Measurements from ENCODE around the gene PLXNA2.

Gene PLXNA2

GRCh38 chr1:208164609-208165008 lies 79.6 kb downstream of the PLXNA2 start:
- DNase-seq (ENCODE audit: low read depth in 2 of 2): no peak

- DNase-seq (ENCODE audit: low read depth in 2 of 2): no peak
Measured at GRCh38 chr1:208163539-208163938, 80.6 kb downstream of the PLXNA2 start.

GRCh38 chr1:208162903-208163302 lies 81.3 kb downstream of the PLXNA2 start:
- no peak for DNase-seq (ENCODE audit: low read depth in 2 of 2)

GRCh38 chr1:208161656-208162375 lies 82.4 kb downstream of the PLXNA2 start:
- DNase-seq (ENCODE audit: low read depth in 2 of 2): no peak

- DNase-seq (ENCODE audit: low read depth in 2 of 2): no peak
Measured at GRCh38 chr1:208161005-208161404, 83.2 kb downstream of the PLXNA2 start.

- DNase-seq (ENCODE audit: low read depth in 2 of 2): no peak
Measured at GRCh38 chr1:208160259-208160819, 83.8 kb downstream of the PLXNA2 start.

- no peak for DNase-seq (ENCODE audit: low read depth in 2 of 2)
Measured at GRCh38 chr1:208159555-208160258, 84.5 kb downstream of the PLXNA2 start.

- no peak for DNase-seq (ENCODE audit: low read depth in 2 of 2)
Measured at GRCh38 chr1:208158640-208159554, 85.3 kb downstream of the PLXNA2 start.

- no peak for DNase-seq (ENCODE audit: low read depth in 2 of 2)
Measured at GRCh38 chr1:208157769-208158168, 86.4 kb downstream of the PLXNA2 start.

- no peak for DNase-seq (ENCODE audit: low read depth in 2 of 2)
Measured at GRCh38 chr1:208156741-208157140, 87.4 kb downstream of the PLXNA2 start.

GRCh38 chr1:208156310-208156709 lies 87.9 kb downstream of the PLXNA2 start:
- DNase-seq (ENCODE audit: low read depth in 2 of 2): no peak

- DNase-seq (ENCODE audit: low read depth in 2 of 2): no peak
Measured at GRCh38 chr1:208154679-208155642, 89.2 kb downstream of the PLXNA2 start.

- DNase-seq (ENCODE audit: low read depth in 2 of 2): no peak
Measured at GRCh38 chr1:208154040-208154439, 90.1 kb downstream of the PLXNA2 start.

GRCh38 chr1:208153386-208153785 lies 90.8 kb downstream of the PLXNA2 start:
- no peak for DNase-seq (ENCODE audit: low read depth in 2 of 2)

- no peak for DNase-seq (ENCODE audit: low read depth in 2 of 2)
Measured at GRCh38 chr1:208151728-208152598, 92.2 kb downstream of the PLXNA2 start.

GRCh38 chr1:208150833-208151458 lies 93.2 kb downstream of the PLXNA2 start:
- DNase-seq (ENCODE audit: low read depth in 2 of 2): no peak

GRCh38 chr1:208149776-208150514 lies 94.2 kb downstream of the PLXNA2 start:
- DNase-seq (ENCODE audit: low read depth in 2 of 2): no peak

- DNase-seq (ENCODE audit: low read depth in 2 of 2): no peak
Measured at GRCh38 chr1:208149213-208149612, 95.0 kb downstream of the PLXNA2 start.

- DNase-seq (ENCODE audit: low read depth in 2 of 2): no peak
Measured at GRCh38 chr1:208148380-208148779, 95.8 kb downstream of the PLXNA2 start.

Data from stimulated activated CD4-positive, alpha-beta T cell treated with anti-CD3 and anti-CD28 coated beads, Interleukin-4, amount 100 ng/mL, for 48 hours (primary cell).